Measurements from ENCODE around the gene PIAS3.
"Not testable (repeated sequence)": the region's sequence is repeated elsewhere in the genome, so short reads cannot be mapped to it uniquely, and the experiment has no call there.

Gene PIAS3

GRCh38 chr1:145845514-145846161 lies 13.2 kb downstream of the PIAS3 start, which contains the start of gene NUDT17:
NUDT17 (plus strand) TSS chr1:145845630; CDS start chr1:145845641, 11 bp downstream.
- H3K4me3 ChIP-seq (ENCODE audit: low read length) = peak within 1 kb of the TSS; percentile 64
- TF ChIP-seq CTCF (conservative IDR thresholded peaks at IDR 0.05; ENCODE audit: low read depth, low read length) = peak; percentile 95
- no peak for DNase-seq (ENCODE audit: low read depth)

- DNase-seq (ENCODE audit: low read depth) = no peak
- TF ChIP-seq CTCF (conservative IDR thresholded peaks at IDR 0.05; ENCODE audit: low read depth, low read length) = no peak
These were observed 13.8 kb downstream of the PIAS3 start for GRCh38 chr1:145845144-145845513.

GRCh38 chr1:145843031-145843430 lies 15.8 kb downstream of the PIAS3 start:
- no peak for TF ChIP-seq CTCF (conservative IDR thresholded peaks at IDR 0.05; ENCODE audit: low read depth, low read length)
- no peak overlapping the region for H3K4me3 ChIP-seq (ENCODE audit: low read length)
- no peak for DNase-seq (ENCODE audit: low read depth)

More at GRCh38 chr1:145845144-145845513, 13.8 kb downstream of the PIAS3 start:
- H3K4me3 ChIP-seq (ENCODE audit: low read length) = peak overlapping the region; percentile 64

- no peak for DNase-seq (ENCODE audit: low read depth)
- H3K4me3 ChIP-seq (ENCODE audit: low read length) = no peak overlapping the region
- no peak for TF ChIP-seq CTCF (conservative IDR thresholded peaks at IDR 0.05; ENCODE audit: low read depth, low read length)
These were observed 21.2 kb downstream of the PIAS3 start for GRCh38 chr1:145837656-145838055.

GRCh38 chr1:145830810-145831209 lies 28.1 kb downstream of the PIAS3 start:
- not testable (repeated sequence) for DNase-seq (ENCODE audit: low read depth); H3K4me3 ChIP-seq (ENCODE audit: low read length)

GRCh38 chr1:145828367-145829026 lies 30.4 kb downstream of the PIAS3 start:
- no peak overlapping the region for H3K4me3 ChIP-seq (ENCODE audit: low read length)
- TF ChIP-seq CTCF (conservative IDR thresholded peaks at IDR 0.05; ENCODE audit: low read depth, low read length) = no peak
- DNase-seq (ENCODE audit: low read depth) = no peak

- H3K4me3 ChIP-seq (ENCODE audit: low read length) = no peak overlapping the region
- no peak for DNase-seq (ENCODE audit: low read depth)
- TF ChIP-seq CTCF (conservative IDR thresholded peaks at IDR 0.05; ENCODE audit: low read depth, low read length) = no peak
These were observed 30.9 kb downstream of the PIAS3 start for GRCh38 chr1:145827966-145828365.
